ENCODE measurements around the gene MCOLN1.

GRCh38 chr19:7505682-7506384 is 16.6 kb upstream of the MCOLN1 start:
- TF ChIP-seq MYC (IDR thresholded peaks at IDR 0.05; ENCODE audit: low read depth, low read length) (no peak), CTCF (IDR thresholded peaks at IDR 0.05; ENCODE audit: extremely low read depth in 1 of 2, insufficient read depth in 1 of 2, low read depth in 1 of 2, low read length in 2 of 2) (no peak), EZH2 (IDR thresholded peaks at IDR 0.05; ENCODE audit: borderline replicate concordance, low read depth, low read length, severe bottlenecking) (no peak), POLR2A (IDR thresholded peaks at IDR 0.05; ENCODE audit: low read depth, low read length) (no peak), POLR2AphosphoS5 (IDR thresholded peaks at IDR 0.05; ENCODE audit: insufficient read depth, low read depth, low read length) (no peak)
